Measurements from ENCODE around the gene BRINP2.

BRINP2 gene

DNA sequence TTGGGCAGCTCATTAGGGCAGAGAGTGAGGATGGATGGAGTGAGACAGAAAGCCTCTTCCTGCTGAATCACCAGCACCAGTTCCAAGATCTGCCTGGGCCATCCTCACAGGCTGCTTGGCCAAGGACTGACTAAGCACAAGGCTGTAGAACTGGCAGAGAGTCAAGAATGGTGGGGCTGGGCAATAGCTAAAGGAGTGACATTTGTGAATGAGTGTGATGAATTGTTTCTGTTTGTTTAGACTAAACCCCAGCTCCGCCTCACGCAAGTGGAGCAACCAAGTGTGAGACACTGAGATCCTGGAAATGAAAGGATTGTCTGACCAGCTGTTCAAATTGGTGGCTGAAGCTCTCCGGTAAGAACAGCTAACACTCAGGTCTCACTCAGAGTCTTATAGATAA, 38.6 kb downstream of the BRINP2 start:
- DNase-seq = peak; percentile 6 to 92 (median 52)
- intact Hi-C loops (cut with DNase I) = no loop called here

DNA sequence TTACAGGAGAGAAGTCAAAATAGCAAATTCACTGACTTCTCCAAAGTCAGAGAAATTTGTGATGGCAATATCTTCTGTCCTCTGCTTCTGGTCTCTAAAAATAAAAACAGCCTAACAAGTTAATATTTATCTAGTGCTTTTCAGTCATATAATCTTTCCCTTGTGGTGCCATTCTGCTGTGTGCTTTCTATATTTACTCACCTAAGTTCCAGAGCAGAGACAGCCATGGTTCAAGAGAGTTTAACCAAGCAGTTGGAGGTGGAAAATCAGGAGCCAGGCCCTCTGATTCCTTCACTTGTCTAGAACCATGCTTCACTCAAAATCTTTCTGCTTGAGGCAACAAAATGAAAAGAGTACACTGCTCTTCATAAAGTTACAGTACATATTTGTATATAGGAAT, 39.3 kb downstream of the BRINP2 start:
- DNase-seq = no peak
- intact Hi-C loops (cut with DNase I) = no loop called here

- intact Hi-C loops (cut with DNase I) = no loop called here
- DNase-seq = no peak
Measured at GRCh38 chr1:177211231-177211630, 40.5 kb downstream of the BRINP2 start.

GRCh38 chr1:177216587-177217202, 45.9 kb downstream of the BRINP2 start:
- no peak for DNase-seq
- intact Hi-C loops (cut with DNase I) = no loop called here

- intact Hi-C loops (cut with DNase I) = no loop called here
- no peak for DNase-seq
Measured at GRCh38 chr1:177219554-177220458, 49.0 kb downstream of the BRINP2 start.

DNA sequence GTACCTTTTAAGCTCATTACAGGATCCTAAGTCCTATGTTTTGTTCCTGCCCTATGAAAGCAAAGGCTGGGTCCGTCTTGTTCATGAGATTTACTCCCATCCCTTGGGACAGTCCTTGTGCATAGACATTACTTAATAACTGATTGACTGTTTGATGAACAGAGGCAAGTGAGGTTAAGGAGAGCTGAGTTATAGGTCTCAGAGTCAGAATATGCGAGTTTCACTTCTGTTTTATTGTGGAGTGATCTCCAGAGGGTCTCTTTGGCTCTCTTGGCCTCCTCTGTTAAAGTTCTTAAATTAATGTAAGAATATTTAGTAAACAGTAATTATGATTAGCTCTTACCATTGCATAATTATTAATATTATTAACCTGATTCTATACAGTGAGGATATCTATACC, 52.6 kb downstream of the BRINP2 start:
- no peak for DNase-seq
- intact Hi-C loops (cut with DNase I) = no loop called here

- no peak for DNase-seq
- intact Hi-C loops (cut with DNase I) = no loop called here
Measured at GRCh38 chr1:177227978-177228692, 57.4 kb downstream of the BRINP2 start.

DNA sequence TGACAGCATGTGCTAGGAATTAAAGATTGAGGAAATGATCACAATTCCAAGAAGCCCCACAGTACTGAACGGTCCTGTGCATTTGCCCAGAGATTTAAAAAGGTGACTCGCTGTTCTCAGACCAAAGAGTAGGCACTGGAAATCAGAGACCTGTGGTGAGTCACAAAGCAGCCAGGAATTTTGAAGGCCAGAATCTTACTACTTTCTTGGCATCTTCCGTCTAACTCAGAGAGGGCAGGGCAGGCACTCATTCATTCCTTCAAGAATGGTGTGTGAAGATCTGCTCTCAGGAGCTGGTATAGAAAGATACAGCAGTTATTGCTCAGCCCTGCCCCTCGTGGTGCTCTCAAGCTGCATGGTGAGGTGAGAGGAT, 57.9 kb downstream of the BRINP2 start:
- intact Hi-C loops (cut with DNase I) = no loop called here
- DNase-seq = no peak

GRCh38 chr1:177229781-177230180, 59.0 kb downstream of the BRINP2 start:
- peak; percentile 17 to 86 (median 62) for DNase-seq
- intact Hi-C loops (cut with DNase I) = no loop called here

- no peak for DNase-seq
Measured at GRCh38 chr1:177230228-177231016, 59.7 kb downstream of the BRINP2 start.

GRCh38 chr1:177235350-177235749, 64.6 kb downstream of the BRINP2 start:
- DNase-seq = no peak
- intact Hi-C loops (cut with DNase I) = no loop called here

More at GRCh38 chr1:177230228-177231016, 59.7 kb downstream of the BRINP2 start:
- intact Hi-C loops (cut with DNase I) = no loop called here

GRCh38 chr1:177236962-177237361, 66.2 kb downstream of the BRINP2 start:
- no peak for DNase-seq
- intact Hi-C loops (cut with DNase I) = no loop called here

- intact Hi-C loops (cut with DNase I) = no loop called here
- no peak for DNase-seq
Measured at GRCh38 chr1:177238967-177239366, 68.2 kb downstream of the BRINP2 start.

DNA sequence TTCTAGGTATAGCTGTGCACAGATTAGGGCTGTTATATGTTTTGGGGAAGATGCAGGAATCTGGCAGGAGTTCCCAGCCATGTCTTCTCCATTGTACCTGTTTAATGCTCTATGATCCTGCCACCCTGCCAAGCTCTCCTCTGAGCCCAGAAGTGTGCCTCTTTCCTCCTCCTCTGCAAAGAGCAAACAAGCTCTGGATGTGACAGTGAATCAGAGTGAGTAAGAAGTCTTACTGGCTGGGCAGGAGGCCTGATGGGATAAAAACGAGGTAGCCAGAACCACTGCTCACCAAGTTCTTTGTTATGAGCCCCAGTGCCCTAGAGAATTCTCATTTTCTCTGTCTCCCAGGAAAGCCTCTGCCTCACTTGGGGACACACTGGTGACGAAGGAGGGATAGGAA, 69.0 kb downstream of the BRINP2 start:
- DNase-seq = peak in 1 of 42 donors; percentile 49

DNA sequence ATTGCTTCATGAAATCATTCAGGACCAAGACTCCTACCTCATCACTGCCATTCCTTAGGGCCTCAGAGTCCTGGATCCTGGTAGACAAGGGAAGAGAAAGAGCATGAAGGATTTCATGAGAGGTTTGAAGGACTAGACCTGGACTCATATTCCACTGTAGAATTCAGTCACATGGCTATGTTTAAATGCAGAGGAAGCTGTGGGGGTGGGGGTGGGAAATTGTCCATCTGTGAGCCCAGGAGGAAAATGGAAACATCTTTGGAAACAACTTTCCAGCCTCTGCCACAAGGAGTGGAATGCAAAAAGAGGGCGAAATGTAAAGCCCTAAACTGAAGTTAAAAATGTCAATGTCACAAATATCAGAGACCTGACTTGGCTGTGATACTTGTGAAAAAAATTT, 73.0 kb downstream of the BRINP2 start:
- no peak for DNase-seq
- intact Hi-C loops (cut with DNase I) = no loop called here

More for the DNA sequence above, 69.0 kb downstream of the BRINP2 start:
- intact Hi-C loops (cut with DNase I) = no loop called here

- no peak for DNase-seq
- intact Hi-C loops (cut with DNase I) = no loop called here
Measured at GRCh38 chr1:177246710-177247580, 76.2 kb downstream of the BRINP2 start.

- intact Hi-C loops (cut with DNase I) = no loop called here
- DNase-seq = no peak
Measured at GRCh38 chr1:177247623-177248176, 76.9 kb downstream of the BRINP2 start.

- intact Hi-C loops (cut with DNase I) = no loop called here
Measured at GRCh38 chr1:177248258-177248657, 77.5 kb downstream of the BRINP2 start.

More at GRCh38 chr1:177248258-177248657, 77.5 kb downstream of the BRINP2 start:
- DNase-seq = no peak

All from head of caudate nucleus (tissue), 42 donors.